H9 (cell line): Measurements from ENCODE around the gene NHSL1. TPM values are rescaled to one million over a fixed set of nuclear protein-coding genes. Genes with fewer than 3 reads are reported as not detected.

Experiments
- DNase-seq: peaks from one replicate; pipeline ENCODE4 v3.0.0-alpha.2; 2017
- H2AFZ ChIP-seq: one replicate; pipeline ENCODE4 v1.6.1; 2013; ENCODE audit warnings: mild to moderate bottlenecking, low read length, control low read depth, moderate library complexity
- H2AK5ac ChIP-seq: 2 replicates; pipeline ENCODE4 v1.6.1; 2013; ENCODE audit warnings: low read length, control low read depth, mixed read lengths; ENCODE audit not compliant: insufficient read length
- H2BK120ac ChIP-seq: one replicate; pipeline ENCODE4 v1.6.1; 2013; ENCODE audit warnings: low read depth, mild to moderate bottlenecking, low read length, control low read depth, inconsistent platforms; ENCODE audit not compliant: poor library complexity, severe bottlenecking
- H2BK12ac ChIP-seq: 2 replicates; pipeline ENCODE4 v1.6.1; 2013; ENCODE audit warnings: low read length, control low read depth, mixed read lengths, low read depth; ENCODE audit not compliant: insufficient read length
- H2BK15ac ChIP-seq: 2 replicates; pipeline ENCODE4 v1.6.1; 2013; ENCODE audit warnings: low read depth, low read length, control low read depth
- H2BK20ac ChIP-seq: one replicate; pipeline ENCODE4 v1.6.1; 2013; ENCODE audit warnings: low read depth, mild to moderate bottlenecking, low read length, control low read depth, inconsistent platforms; ENCODE audit not compliant: poor library complexity, severe bottlenecking
- H2BK5ac ChIP-seq: 2 replicates; pipeline ENCODE4 v1.6.1; 2013; ENCODE audit warnings: low read length, control low read depth, mixed read lengths; ENCODE audit not compliant: insufficient read length
- H3K14ac ChIP-seq: 2 replicates; pipeline ENCODE4 v1.6.1; 2013; ENCODE audit warnings: low read length, control low read depth; ENCODE audit not compliant: insufficient read depth
- H3K18ac ChIP-seq: 2 replicates; pipeline ENCODE4 v1.6.1; 2013; ENCODE audit warnings: low read depth, mild to moderate bottlenecking, mixed read lengths, low read length, control low read depth; ENCODE audit not compliant: insufficient read length
- H3K23ac ChIP-seq: 2 replicates; pipeline ENCODE4 v1.6.1; 2013; ENCODE audit warnings: low read length, control low read depth, mixed read lengths, low read depth; ENCODE audit not compliant: insufficient read length
- H3K23me2 ChIP-seq: 2 replicates; pipeline ENCODE4 v1.6.1; 2013; ENCODE audit warnings: low read depth, mild to moderate bottlenecking, mixed read lengths, low read length, control low read depth; ENCODE audit not compliant: insufficient read length, poor library complexity, severe bottlenecking
- H3K27ac ChIP-seq: 2 replicates; pipeline ENCODE4 v1.5.1; 2013; ENCODE audit warnings: low read length, control low read depth, mixed read lengths, low read depth; ENCODE audit not compliant: insufficient read length
- H3K27me3 ChIP-seq: 2 replicates; pipeline ENCODE4 v1.6.1; 2013; ENCODE audit warnings: low read length, control low read depth, inconsistent platforms; ENCODE audit not compliant: insufficient read depth
- H3K4ac ChIP-seq: 2 replicates; pipeline ENCODE4 v1.6.1; 2013; ENCODE audit warnings: low read depth, mild to moderate bottlenecking, control low read depth, inconsistent platforms, low read length, moderate library complexity
- H3K4me1 ChIP-seq: 2 replicates; pipeline ENCODE4 v1.6.1; 2013; ENCODE audit warnings: low read length, control low read depth, inconsistent platforms; ENCODE audit not compliant: insufficient read depth
- H3K4me2 ChIP-seq: 2 replicates; pipeline ENCODE4 v1.6.1; 2013; ENCODE audit warnings: low read length, control low read depth, mixed read lengths; ENCODE audit not compliant: insufficient read length, insufficient read depth
- H3K56ac ChIP-seq: 2 replicates; pipeline ENCODE4 v1.6.1; 2013; ENCODE audit warnings: low read depth, mild to moderate bottlenecking, mixed read lengths, low read length, control low read depth; ENCODE audit not compliant: insufficient read length
- H3K79me1 ChIP-seq: 2 replicates; pipeline ENCODE4 v1.6.1; 2013; ENCODE audit warnings: low read depth, mild to moderate bottlenecking, moderate library complexity, low read length, control low read depth, inconsistent platforms; ENCODE audit not compliant: insufficient read depth, poor library complexity, severe bottlenecking
- H3K79me2 ChIP-seq: 2 replicates; pipeline ENCODE4 v1.6.1; 2013; ENCODE audit warnings: low read length, control low read depth, inconsistent platforms; ENCODE audit not compliant: insufficient read depth
- H3K9ac ChIP-seq: 2 replicates; pipeline ENCODE4 v1.6.1; 2013; ENCODE audit warnings: low read length, control low read depth, mixed read lengths; ENCODE audit not compliant: insufficient read length; ENCODE audit errors: extremely low read depth
- H3K9me3 ChIP-seq: one replicate; pipeline ENCODE4 v1.6.1; 2013; ENCODE audit warnings: low read depth, low read length, inconsistent platforms; ENCODE audit not compliant: control insufficient read depth
- H3T11ph ChIP-seq: one replicate; pipeline ENCODE4 v1.6.1; 2013; ENCODE audit warnings: mild to moderate bottlenecking, low read length, control low read depth, inconsistent platforms
- H4K20me1 ChIP-seq: one replicate; pipeline ENCODE4 v1.6.1; 2013; ENCODE audit not compliant: control insufficient read depth, insufficient read length, insufficient read depth
- H4K5ac ChIP-seq: 2 replicates; pipeline ENCODE4 v1.6.1; 2013; ENCODE audit warnings: low read depth, mild to moderate bottlenecking, mixed read lengths, low read length, control low read depth; ENCODE audit not compliant: insufficient read length
- H4K8ac ChIP-seq: replicated peaks from 2 replicates; pipeline ENCODE4 v1.6.1; 2013; ENCODE audit warnings: low read length, control low read depth, mixed read lengths, low read depth; ENCODE audit not compliant: insufficient read length
- H4K91ac ChIP-seq: 2 replicates; pipeline ENCODE4 v1.6.1; 2013; ENCODE audit warnings: low read depth, mild to moderate bottlenecking, moderate library complexity, mixed read lengths, low read length, control low read depth; ENCODE audit not compliant: insufficient read length
- H3K27ac Mint-ChIP-seq, 3 experiments: 2 replicates in 2 of 3; 3 replicates in 1 of 3; pipeline ENCODE4 v1.8.0; 2020 to 2021; ENCODE audit warnings: mixed read lengths in 3 of 3, mild to moderate bottlenecking in 1 of 3, moderate library complexity in 1 of 3
- H3K27me3 Mint-ChIP-seq: 2 replicates; pipeline ENCODE4 v1.8.0; 2021; ENCODE audit warnings: low read depth, mild to moderate bottlenecking, moderate library complexity, mixed read lengths
- H3K36me3 Mint-ChIP-seq, 3 experiments: 2 replicates in 2 of 3; 3 replicates in 1 of 3; pipeline ENCODE4 v1.8.0; 2020 to 2021; ENCODE audit warnings: low read depth in 3 of 3, mixed read lengths in 3 of 3; ENCODE audit not compliant: insufficient read depth in 1 of 3
- H3K4me1 Mint-ChIP-seq, 2 experiments: 2 replicates each; pipeline ENCODE4 v1.8.0; 2020; ENCODE audit warnings: mixed read lengths in 2 of 2
- H3K4me3 Mint-ChIP-seq, 2 experiments: 2 replicates in 1 of 2; 3 replicates in 1 of 2; pipeline ENCODE4 v1.8.0; 2020 to 2021; ENCODE audit warnings: mild to moderate bottlenecking in 2 of 2, mixed read lengths in 2 of 2, moderate library complexity in 1 of 2
- H3K9me3 Mint-ChIP-seq, 2 experiments: 2 replicates in 1 of 2; 3 replicates in 1 of 2; pipeline ENCODE4 v1.8.0; 2020; ENCODE audit warnings: mild to moderate bottlenecking in 2 of 2, mixed read lengths in 2 of 2, moderate library complexity in 1 of 2
- microRNA-seq: library from miRNA; unstranded; fragments of <30 nt; microRNA quantifications from one replicate; pipeline ENCODE4, GENCODE V29; 2020; ENCODE audit warnings: borderline microRNAs expressed
- total RNA-seq: library from RNA; stranded (reverse); gene quantifications from 2 replicates; pipeline ENCODE4 v1.2.1, GENCODE V29; 2021
- TF ChIP-seq, protein P1 (sequence below): fragments of 200-600 bp; sonication (generic); conservative IDR thresholded peaks from 3 replicates; pipeline ENCODE4 v1.8.0; 2021; ENCODE audit warnings: antibody characterized with exemption, mild to moderate bottlenecking

The NHSL1 gene
- total RNA-seq, 1 experiment from 2014 or later = 28.7 TPM

DNA sequence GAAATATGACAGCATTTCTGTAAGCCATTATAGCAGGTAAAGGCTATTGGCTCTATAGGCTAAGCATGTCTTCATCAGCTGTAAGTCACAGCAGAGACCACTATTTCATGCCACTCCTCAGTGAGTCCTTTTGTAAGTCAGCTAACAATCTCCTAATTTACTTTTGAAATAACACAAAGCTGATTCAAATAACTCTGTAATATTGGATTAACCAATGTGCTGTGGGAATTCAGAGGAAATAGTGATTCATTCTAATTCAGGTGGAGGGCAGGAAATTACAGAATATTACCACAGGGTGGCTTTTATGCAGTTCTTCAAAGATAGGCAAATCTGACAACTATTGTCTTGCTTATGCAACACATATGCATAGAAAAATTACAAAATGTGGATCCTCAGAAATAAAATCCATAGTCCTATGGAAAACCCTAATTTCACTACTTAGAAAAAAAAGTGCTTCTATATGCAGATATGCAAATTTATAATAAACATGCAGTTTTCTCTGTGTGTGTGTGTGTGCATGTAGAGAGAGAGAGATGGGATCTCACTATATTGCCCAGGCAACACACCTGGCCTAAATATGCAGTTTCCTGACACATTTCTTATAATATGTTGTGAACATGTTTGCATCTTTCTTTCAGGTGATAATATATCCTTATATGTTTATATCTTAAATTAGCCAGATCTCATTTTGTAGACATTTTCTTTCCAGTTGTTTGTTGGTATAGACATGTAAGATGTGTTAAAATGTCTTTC is 126.4 kb downstream of the NHSL1 start:
- Histone ChIP-seq H3K9ac (no peak overlapping the region), H4K91ac (no peak overlapping the region), H4K20me1 (no peaks in the 10 kb centered on the region), H4K5ac (no peak overlapping the region), H2AFZ (no peak overlapping the region), H3K4me1 (peaks cover 1% of the 10 kb centered on the region; the same call in 1 of the 2 replicates), H3K79me1 (no peaks in the 10 kb centered on the region), H3K18ac (no peak overlapping the region), H3K23ac (no peak overlapping the region), H2BK120ac (no peak overlapping the region), H4K8ac (no peak overlapping the region), H3K4me2 (no peak overlapping the region), H3T11ph (no peak overlapping the region), H2BK15ac (no peak overlapping the region), H3K4ac (no peak overlapping the region), H3K56ac (no peak overlapping the region), H3K27me3 (no peaks in the 10 kb centered on the region), H3K9me3 (no peaks in the 10 kb centered on the region), H3K79me2 (no peaks in the 10 kb centered on the region), H2BK12ac (no peak overlapping the region), H3K27ac (no peak overlapping the region), H2BK20ac (no peak overlapping the region), H2AK5ac (no peak overlapping the region), H3K23me2 (no peaks in the 10 kb centered on the region), H2BK5ac (no peak overlapping the region), H3K14ac (no peak overlapping the region)
- Mint-ChIP-seq H3K27me3 (no peaks in the 10 kb centered on the region), H3K4me1 (peaks cover 13 to 15% of the 10 kb centered on the region in 2 experiments), H3K27ac (no peak overlapping the region), H3K9me3 (0 out of 5 replicates have a peak, but pooled peaks cover 0 to 6% of the 10 kb centered on the region in 2 experiments), H3K4me3 (no peak overlapping the region), H3K36me3 (no peaks in the 10 kb centered on the region)
- TF ChIP-seq, protein P1, sequence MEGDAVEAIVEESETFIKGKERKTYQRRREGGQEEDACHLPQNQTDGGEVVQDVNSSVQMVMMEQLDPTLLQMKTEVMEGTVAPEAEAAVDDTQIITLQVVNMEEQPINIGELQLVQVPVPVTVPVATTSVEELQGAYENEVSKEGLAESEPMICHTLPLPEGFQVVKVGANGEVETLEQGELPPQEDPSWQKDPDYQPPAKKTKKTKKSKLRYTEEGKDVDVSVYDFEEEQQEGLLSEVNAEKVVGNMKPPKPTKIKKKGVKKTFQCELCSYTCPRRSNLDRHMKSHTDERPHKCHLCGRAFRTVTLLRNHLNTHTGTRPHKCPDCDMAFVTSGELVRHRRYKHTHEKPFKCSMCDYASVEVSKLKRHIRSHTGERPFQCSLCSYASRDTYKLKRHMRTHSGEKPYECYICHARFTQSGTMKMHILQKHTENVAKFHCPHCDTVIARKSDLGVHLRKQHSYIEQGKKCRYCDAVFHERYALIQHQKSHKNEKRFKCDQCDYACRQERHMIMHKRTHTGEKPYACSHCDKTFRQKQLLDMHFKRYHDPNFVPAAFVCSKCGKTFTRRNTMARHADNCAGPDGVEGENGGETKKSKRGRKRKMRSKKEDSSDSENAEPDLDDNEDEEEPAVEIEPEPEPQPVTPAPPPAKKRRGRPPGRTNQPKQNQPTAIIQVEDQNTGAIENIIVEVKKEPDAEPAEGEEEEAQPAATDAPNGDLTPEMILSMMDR = peak; percentile 22; the same call in 1 of the 3 replicates
- no peak for DNase-seq

Small RNAs within 50 kb of the gene (microRNA-seq; reads per million reads assigned to microRNA genes)
- gene MIR3145 = 1.6 reads per million, percentile 15 among the genes with 10 or more reads in this experiment

Other genes with a start within 250 kb of the NHSL1 start
- gene SMIM28, start 121.6 kb downstream of the NHSL1 start, total RNA-seq = not detected in 2 replicates
- 57.0 and 57.8 TPM in 2 replicates for gene HEBP2, start 95.3 kb downstream of the NHSL1 start, total RNA-seq